Lung microvascular endothelial cell (primary cell): ENCODE results near the gene TTLL11. TPM values are rescaled to one million over a fixed set of nuclear protein-coding genes. Genes with fewer than 3 reads are reported as not detected.
A peak's percentile ranks its signal among the peaks of the same experiment; 100 is the strongest.

Source experiments
- DNase-seq, 2 donors: peaks; one replicate each; pipeline versions ENCODE4 v3.0.0 to v3.0.0-alpha.2; 2010; ENCODE audit warnings: low read depth in 2 of 2
- total RNA-seq: library from RNA; depleted of rRNA; stranded (reverse); fragments of >200 nt; gene quantifications from 2 replicates; pipeline ENCODE4 v1.2.1, GENCODE V29; 2014

Gene TTLL11
- total RNA-seq, 1 donor from 2014 or later: 3.0 TPM

GRCh38 chr9:122125509-122126330, 32.6 kb upstream of the TTLL11 start:
- peak; percentile 45 to 56 for DNase-seq

- DNase-seq: peak; percentile 81 to 86
Measured at GRCh38 chr9:122125158-122125508, 32.0 kb upstream of the TTLL11 start.

GRCh38 chr9:122124528-122124927, 31.4 kb upstream of the TTLL11 start:
- DNase-seq: no peak

GRCh38 chr9:122124048-122124447, 30.9 kb upstream of the TTLL11 start:
- no peak for DNase-seq

GRCh38 chr9:122122903-122123632, 30.0 kb upstream of the TTLL11 start:
- peak; percentile 72 to 77 for DNase-seq

GRCh38 chr9:122122468-122122867, 29.4 kb upstream of the TTLL11 start:
- no peak for DNase-seq

- no peak for DNase-seq
Measured at GRCh38 chr9:122121931-122122330, 28.8 kb upstream of the TTLL11 start.

GRCh38 chr9:122121391-122121790, 28.3 kb upstream of the TTLL11 start:
- DNase-seq: no peak

- no peak for DNase-seq
Measured at GRCh38 chr9:122120316-122121071, 27.4 kb upstream of the TTLL11 start.

GRCh38 chr9:122119721-122120120, 26.6 kb upstream of the TTLL11 start:
- DNase-seq: no peak

GRCh38 chr9:122119166-122119521, 26.0 kb upstream of the TTLL11 start:
- DNase-seq: no peak

GRCh38 chr9:122118343-122119165, 25.4 kb upstream of the TTLL11 start:
- DNase-seq: peak in 1 of 2 donors; percentile 42

GRCh38 chr9:122117241-122117640, 24.1 kb upstream of the TTLL11 start:
- DNase-seq: peak in 1 of 2 donors; percentile 39

GRCh38 chr9:122116448-122117173, 23.5 kb upstream of the TTLL11 start:
- no peak for DNase-seq

- DNase-seq: no peak
Measured at GRCh38 chr9:122116040-122116439, 22.9 kb upstream of the TTLL11 start.

- no peak for DNase-seq
Measured at GRCh38 chr9:122115176-122116035, 22.3 kb upstream of the TTLL11 start.

GRCh38 chr9:122113574-122113973, 20.5 kb upstream of the TTLL11 start:
- DNase-seq: no peak

- DNase-seq: no peak
Measured at GRCh38 chr9:122112238-122112637, 19.1 kb upstream of the TTLL11 start.

- DNase-seq: no peak
Measured at GRCh38 chr9:122111413-122112085, 18.4 kb upstream of the TTLL11 start.
